Keratinocyte (primary cell): Measurements from ENCODE around the gene SPEF1. TPM values are rescaled to one million over a fixed set of nuclear protein-coding genes. Genes with fewer than 3 reads are reported as not detected.

Source experiments
- DNase-seq: peaks from one replicate; pipeline ENCODE4 v3.0.0-alpha.2; 2011; ENCODE audit warnings: low read depth, missing footprints, low spot score
- FAIRE-seq: peaks from 2 replicates; lab custom pipeline; 2011; peaks lifted over from hg19 to GRCh38; lab: Jason Lieb, UNC
- H2AFZ ChIP-seq: 2 replicates; pipeline ENCODE4 v1.6.0; 2012; ENCODE audit warnings: low read length, control low read depth, inconsistent platforms; ENCODE audit not compliant: control insufficient read depth
- H3K27ac ChIP-seq: 2 replicates; pipeline ENCODE4 v1.5.1; 2011; ENCODE audit warnings: low read length; ENCODE audit not compliant: control insufficient read depth, insufficient read depth
- H3K27me3 ChIP-seq: 3 replicates; pipeline ENCODE4 v1.6.0; 2011; ENCODE audit warnings: low read length; ENCODE audit not compliant: control insufficient read depth, insufficient read depth; ENCODE audit errors: extremely low read depth
- H3K36me3 ChIP-seq, 2 experiments: 2 replicates in 1 of 2; 3 replicates in 1 of 2; pipeline ENCODE4 v1.5.1; 2011; ENCODE audit warnings: low read length in 2 of 2, mild to moderate bottlenecking in 1 of 2; ENCODE audit not compliant: control insufficient read depth in 2 of 2, insufficient read depth in 2 of 2; ENCODE audit errors: extremely low read depth in 1 of 2
- H3K4me1 ChIP-seq: 3 replicates; pipeline ENCODE4 v1.5.1; 2011; ENCODE audit warnings: low read length; ENCODE audit not compliant: control insufficient read depth, insufficient read depth; ENCODE audit errors: extremely low read depth
- H3K4me2 ChIP-seq: 3 replicates; pipeline ENCODE4 v1.6.0; 2011; ENCODE audit warnings: low read depth, low read length; ENCODE audit not compliant: control insufficient read depth, insufficient read depth; ENCODE audit errors: extremely low read depth
- H3K4me3 ChIP-seq, 3 experiments: fragments of 200-600 bp in 1 of 3; sonication (generic) in 1 of 3; 2 replicates in 2 of 3; 3 replicates in 1 of 3; pipeline ENCODE4 v1.5.1; 2011 to 2016; ENCODE audit warnings: low read length in 3 of 3, mild to moderate bottlenecking in 3 of 3, control low read depth in 2 of 3, inconsistent platforms in 1 of 3, low read depth in 1 of 3, mixed read lengths in 1 of 3, mixed run types in 1 of 3, moderate library complexity in 1 of 3; ENCODE audit not compliant: control insufficient read depth in 2 of 3, insufficient read depth in 2 of 3; ENCODE audit errors: extremely low read depth in 1 of 3
- H3K79me2 ChIP-seq: 2 replicates; pipeline ENCODE4 v1.6.0; 2012; ENCODE audit warnings: low read length; ENCODE audit not compliant: control insufficient read depth, insufficient read depth
- H3K9ac ChIP-seq: 3 replicates; pipeline ENCODE4 v1.6.0; 2011; ENCODE audit warnings: low read length; ENCODE audit not compliant: control insufficient read depth, insufficient read depth; ENCODE audit errors: extremely low read depth
- H3K9me1 ChIP-seq: 3 replicates; pipeline ENCODE4 v1.6.0; 2011; ENCODE audit warnings: low read length; ENCODE audit not compliant: control insufficient read depth, insufficient read depth; ENCODE audit errors: extremely low read depth
- H3K9me3 ChIP-seq: 2 replicates; pipeline ENCODE4 v1.5.1; 2012; ENCODE audit warnings: low read depth, low read length; ENCODE audit not compliant: control insufficient read depth
- H4K20me1 ChIP-seq: 3 replicates; pipeline ENCODE4 v1.6.0; 2011; ENCODE audit warnings: low read length; ENCODE audit not compliant: control insufficient read depth, insufficient read depth; ENCODE audit errors: extremely low read depth
- EZH2 ChIP-seq: IDR thresholded peaks from one replicate; pipeline ENCODE4 v1.6.1; 2012; ENCODE audit warnings: inconsistent platforms, mild to moderate bottlenecking, low read length, moderate library complexity
- dilution Hi-C: fragments of 300-500 bp; cut with MboI; formaldehyde crosslinking; loops from one replicate; pipeline ENCODE4 v1.7.0; 2020; ENCODE audit warnings: low sequenced_read_pairs; ENCODE audit not compliant: extremely low pct_ligation_motif_present
- polyA plus RNA-seq, 5 experiments: library from polyadenylated mRNA; depleted of rRNA in 3 of 5; stranded (reverse) in 3 of 5; stranded (forward) in 1 of 5; unstranded in 1 of 5; fragments of >200 nt; gene quantifications; 1 replicate in 1 of 5; 2 replicates in 3 of 5; 3 replicates in 1 of 5; pipeline versions ENCODE4 v1.2.1 to v1.2.3, GENCODE V29; 2011 to 2012; ENCODE audit warnings: missing spikeins in 2 of 5, low read depth in 1 of 5, low replicate concordance in 1 of 5
- TF ChIP-seq, protein P1 (sequence below), 3 experiments: IDR thresholded peaks in 1 of 3; conservative IDR thresholded peaks in 1 of 3; optimal IDR thresholded peaks in 1 of 3; 2 replicates in 2 of 3; 3 replicates in 1 of 3; pipeline versions ENCODE3 to v1.5.1; 2011; ENCODE audit warnings: low read length in 3 of 3, mild to moderate bottlenecking in 3 of 3, moderate library complexity in 2 of 3, control low read depth in 1 of 3, inconsistent platforms in 1 of 3; ENCODE audit not compliant: insufficient read depth in 2 of 3; ENCODE audit errors: extremely low read depth in 1 of 3

The SPEF1 gene
- polyA plus RNA-seq, 1 donor (not counting 4 experiments of a cell fraction or from before 2014, with no cell fraction given), result 0.07 TPM

DNA sequence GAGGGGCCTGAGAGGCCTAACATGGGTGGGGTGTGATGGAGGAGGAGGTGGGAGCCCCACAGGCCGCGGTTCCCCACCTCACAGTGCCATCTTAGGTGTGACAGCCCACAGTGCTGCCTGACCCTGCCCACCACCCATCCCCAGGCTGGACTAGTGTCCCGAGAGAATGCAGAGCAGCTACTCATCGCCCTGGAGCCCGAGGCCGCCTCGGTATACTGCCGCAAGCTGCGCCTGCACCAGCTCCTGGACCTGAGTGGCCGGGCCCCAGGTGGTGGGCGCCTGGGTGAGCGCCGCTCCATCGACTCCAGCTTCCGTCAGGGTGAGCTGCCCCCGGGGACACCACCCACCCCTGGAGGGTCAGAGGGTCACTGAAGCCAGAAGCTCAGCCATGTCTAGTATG is 33.2 kb downstream of the SPEF1 start:
- no peaks in the 10 kb centered on the region for H3K79me2 ChIP-seq
- DNase-seq (no peak), FAIRE-seq (no peak)
- H4K20me1 ChIP-seq, result peaks cover 7% of the 10 kb centered on the region
- H3K4me3 ChIP-seq, result no peak overlapping the region
- H3K9me3 ChIP-seq, result no peaks in the 10 kb centered on the region
- peaks cover 45% of the 10 kb centered on the region for H3K27me3 ChIP-seq
- H3K27ac ChIP-seq, result no peak overlapping the region
- H3K9ac ChIP-seq, result no peak overlapping the region
- TF ChIP-seq, protein P1, sequence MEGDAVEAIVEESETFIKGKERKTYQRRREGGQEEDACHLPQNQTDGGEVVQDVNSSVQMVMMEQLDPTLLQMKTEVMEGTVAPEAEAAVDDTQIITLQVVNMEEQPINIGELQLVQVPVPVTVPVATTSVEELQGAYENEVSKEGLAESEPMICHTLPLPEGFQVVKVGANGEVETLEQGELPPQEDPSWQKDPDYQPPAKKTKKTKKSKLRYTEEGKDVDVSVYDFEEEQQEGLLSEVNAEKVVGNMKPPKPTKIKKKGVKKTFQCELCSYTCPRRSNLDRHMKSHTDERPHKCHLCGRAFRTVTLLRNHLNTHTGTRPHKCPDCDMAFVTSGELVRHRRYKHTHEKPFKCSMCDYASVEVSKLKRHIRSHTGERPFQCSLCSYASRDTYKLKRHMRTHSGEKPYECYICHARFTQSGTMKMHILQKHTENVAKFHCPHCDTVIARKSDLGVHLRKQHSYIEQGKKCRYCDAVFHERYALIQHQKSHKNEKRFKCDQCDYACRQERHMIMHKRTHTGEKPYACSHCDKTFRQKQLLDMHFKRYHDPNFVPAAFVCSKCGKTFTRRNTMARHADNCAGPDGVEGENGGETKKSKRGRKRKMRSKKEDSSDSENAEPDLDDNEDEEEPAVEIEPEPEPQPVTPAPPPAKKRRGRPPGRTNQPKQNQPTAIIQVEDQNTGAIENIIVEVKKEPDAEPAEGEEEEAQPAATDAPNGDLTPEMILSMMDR (optimal IDR thresholded peaks at IDR 0.05 in 1 of 3, IDR thresholded peaks at IDR 0.05 in 1 of 3, conservative IDR thresholded peaks at IDR 0.05 in 1 of 3; ENCODE audit: extremely low read depth in 1 of 3, insufficient read depth in 2 of 3, low read length in 3 of 3), result no peak
- TF ChIP-seq EZH2, result no peak
- H3K9me1 ChIP-seq, result no peaks in the 10 kb centered on the region
- H3K4me1 ChIP-seq, result peaks cover 16% of the 10 kb centered on the region
- dilution Hi-C loops, result no loop called here
- no peak overlapping the region for H3K4me2 ChIP-seq
- no peaks in the 10 kb centered on the region for H3K36me3 ChIP-seq
- no peak overlapping the region for H2AFZ ChIP-seq

DNA sequence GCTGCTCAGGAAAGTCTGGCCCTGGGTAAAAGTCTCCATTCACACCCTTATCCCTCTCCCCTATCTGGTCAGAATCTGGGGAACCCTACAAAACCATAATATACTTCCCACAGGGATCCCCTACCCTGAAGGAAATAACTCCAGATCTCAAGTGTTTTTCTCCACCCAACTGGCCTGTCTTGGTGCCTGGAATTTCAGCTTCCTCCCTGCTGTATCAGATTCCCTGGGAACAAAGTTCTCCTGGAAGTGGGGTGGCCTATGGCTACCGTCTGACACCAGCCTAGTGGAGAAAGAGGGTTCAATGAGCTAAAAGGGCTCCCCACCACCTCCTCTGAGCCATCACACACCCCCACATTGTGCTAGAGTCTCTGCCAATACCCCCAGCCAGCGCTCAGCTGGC is 33.8 kb downstream of the SPEF1 start:
- Histone ChIP-seq H3K27me3 (peaks cover 45% of the 10 kb centered on the region), H3K4me2 (no peak overlapping the region), H3K4me3 (no peak overlapping the region), H3K4me1 (peaks cover 16% of the 10 kb centered on the region), H3K9ac (no peak overlapping the region), H3K9me1 (no peaks in the 10 kb centered on the region), H2AFZ (no peak overlapping the region), H3K79me2 (no peaks in the 10 kb centered on the region), H3K27ac (no peak overlapping the region), H4K20me1 (peaks cover 6% of the 10 kb centered on the region), H3K36me3 (no peaks in the 10 kb centered on the region), H3K9me3 (no peaks in the 10 kb centered on the region)
- FAIRE-seq (no peak), DNase-seq (no peak)
- dilution Hi-C loops, result no loop called here
- TF ChIP-seq, protein P1 (optimal IDR thresholded peaks at IDR 0.05 in 1 of 3, IDR thresholded peaks at IDR 0.05 in 1 of 3, conservative IDR thresholded peaks at IDR 0.05 in 1 of 3; ENCODE audit: extremely low read depth in 1 of 3, insufficient read depth in 2 of 3, low read length in 3 of 3), result no peak
- TF ChIP-seq EZH2, result no peak
